ENCODE results near the gene VSIG10L. TPM values are rescaled to one million over a fixed set of nuclear protein-coding genes. Genes with fewer than 3 reads are reported as not detected.

The VSIG10L gene
- total RNA-seq, 4 donors from 2014 or later: 0.20 to 0.75 (median 0.34) TPM

- no peak overlapping the region for H3K27ac ChIP-seq
- no peaks in the 10 kb centered on the region for H3K36me3 ChIP-seq
- no peak for ATAC-seq
- in situ Hi-C loops (cut with MboI; ENCODE audit: low sequenced_read_pairs in 4 of 4): no loop called here
- H3K4me3 ChIP-seq: no peak overlapping the region
- H3K9me3 ChIP-seq: no peaks in the 10 kb centered on the region
- H3K27me3 ChIP-seq: no peaks in the 10 kb centered on the region
- DNase-seq: no peak
- TF ChIP-seq, protein P1, sequence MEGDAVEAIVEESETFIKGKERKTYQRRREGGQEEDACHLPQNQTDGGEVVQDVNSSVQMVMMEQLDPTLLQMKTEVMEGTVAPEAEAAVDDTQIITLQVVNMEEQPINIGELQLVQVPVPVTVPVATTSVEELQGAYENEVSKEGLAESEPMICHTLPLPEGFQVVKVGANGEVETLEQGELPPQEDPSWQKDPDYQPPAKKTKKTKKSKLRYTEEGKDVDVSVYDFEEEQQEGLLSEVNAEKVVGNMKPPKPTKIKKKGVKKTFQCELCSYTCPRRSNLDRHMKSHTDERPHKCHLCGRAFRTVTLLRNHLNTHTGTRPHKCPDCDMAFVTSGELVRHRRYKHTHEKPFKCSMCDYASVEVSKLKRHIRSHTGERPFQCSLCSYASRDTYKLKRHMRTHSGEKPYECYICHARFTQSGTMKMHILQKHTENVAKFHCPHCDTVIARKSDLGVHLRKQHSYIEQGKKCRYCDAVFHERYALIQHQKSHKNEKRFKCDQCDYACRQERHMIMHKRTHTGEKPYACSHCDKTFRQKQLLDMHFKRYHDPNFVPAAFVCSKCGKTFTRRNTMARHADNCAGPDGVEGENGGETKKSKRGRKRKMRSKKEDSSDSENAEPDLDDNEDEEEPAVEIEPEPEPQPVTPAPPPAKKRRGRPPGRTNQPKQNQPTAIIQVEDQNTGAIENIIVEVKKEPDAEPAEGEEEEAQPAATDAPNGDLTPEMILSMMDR (IDR thresholded peaks at IDR 0.05 in 4 of 5, conservative IDR thresholded peaks at IDR 0.05 in 1 of 5): no peak
- no peak for TF ChIP-seq POLR2A (IDR thresholded peaks at IDR 0.05)
- intact Hi-C loops (cut with DNase I; ENCODE audit: low total_unique reads): no loop called here
- H3K4me1 ChIP-seq: no peaks in the 10 kb centered on the region
Measured at GRCh38 chr19:51386882-51387520, 45.1 kb upstream of the VSIG10L start.

GRCh38 chr19:51382004-51382403 lies 40.1 kb upstream of the VSIG10L start:
- in situ Hi-C loops (cut with MboI; ENCODE audit: low sequenced_read_pairs in 4 of 4) (no loop called here), intact Hi-C loops (cut with DNase I; ENCODE audit: low total_unique reads) (no loop called here)
- Histone ChIP-seq H3K4me1 (no peaks in the 10 kb centered on the region), H3K27me3 (no peaks in the 10 kb centered on the region), H3K36me3 (no peaks in the 10 kb centered on the region), H3K4me3 (no peak overlapping the region), H3K27ac (no peak overlapping the region), H3K9me3 (no peaks in the 10 kb centered on the region)
- ATAC-seq (no peak), DNase-seq (no peak)
- TF ChIP-seq POLR2A (IDR thresholded peaks at IDR 0.05): no peak
- TF ChIP-seq, protein P1 (IDR thresholded peaks at IDR 0.05 in 4 of 5, conservative IDR thresholded peaks at IDR 0.05 in 1 of 5): no peak

- TF ChIP-seq, protein P1 (IDR thresholded peaks at IDR 0.05 in 4 of 5, conservative IDR thresholded peaks at IDR 0.05 in 1 of 5): no peak
- TF ChIP-seq POLR2A (IDR thresholded peaks at IDR 0.05): no peak
- Histone ChIP-seq H3K36me3 (no peaks in the 10 kb centered on the region), H3K27me3 (no peaks in the 10 kb centered on the region), H3K27ac (no peak overlapping the region), H3K4me3 (no peak overlapping the region), H3K9me3 (no peaks in the 10 kb centered on the region), H3K4me1 (no peaks in the 10 kb centered on the region)
- DNase-seq (no peak), ATAC-seq (no peak)
- intact Hi-C loops (cut with DNase I; ENCODE audit: low total_unique reads): no loop called here
- in situ Hi-C loops (cut with MboI; ENCODE audit: low sequenced_read_pairs in 4 of 4): no loop called here
Measured at GRCh38 chr19:51380379-51380778, 38.4 kb upstream of the VSIG10L start.

DNA sequence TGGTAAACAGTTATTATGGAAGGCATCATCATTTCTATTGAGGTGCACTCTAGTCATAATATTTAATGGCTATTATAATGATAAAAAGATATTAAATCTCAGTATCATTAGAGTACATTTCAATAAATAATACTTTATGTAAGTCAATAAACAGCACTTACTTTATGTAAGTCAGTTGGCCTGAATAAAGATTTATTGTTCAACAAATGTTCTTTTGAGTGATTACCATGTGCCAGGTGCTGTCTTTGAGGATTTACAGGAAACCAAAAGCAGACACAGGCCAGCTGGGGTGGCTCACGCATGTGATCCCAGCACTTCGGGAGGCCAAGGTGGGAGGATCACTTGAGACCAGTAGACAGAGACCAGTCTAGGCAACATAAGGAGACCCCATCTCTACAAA lies 35.5 kb upstream of the VSIG10L start:
- TF ChIP-seq, protein P1 (IDR thresholded peaks at IDR 0.05 in 4 of 5, conservative IDR thresholded peaks at IDR 0.05 in 1 of 5): no peak
- no peak for TF ChIP-seq POLR2A (IDR thresholded peaks at IDR 0.05)
- Histone ChIP-seq H3K27me3 (no peaks in the 10 kb centered on the region), H3K36me3 (no peaks in the 10 kb centered on the region), H3K27ac (no peak overlapping the region), H3K4me1 (no peaks in the 10 kb centered on the region), H3K4me3 (no peak overlapping the region), H3K9me3 (no peaks in the 10 kb centered on the region)
- ATAC-seq (no peak), DNase-seq (no peak)
- intact Hi-C loops (cut with DNase I; ENCODE audit: low total_unique reads): no loop called here
- in situ Hi-C loops (cut with MboI; ENCODE audit: low sequenced_read_pairs in 4 of 4): no loop called here
